ENCODE results near the gene NOC3L.
"Not testable (repeated sequence)": the region's sequence is repeated elsewhere in the genome, so short reads cannot be mapped to it uniquely, and the experiment has no call there.

NOC3L gene

DNA sequence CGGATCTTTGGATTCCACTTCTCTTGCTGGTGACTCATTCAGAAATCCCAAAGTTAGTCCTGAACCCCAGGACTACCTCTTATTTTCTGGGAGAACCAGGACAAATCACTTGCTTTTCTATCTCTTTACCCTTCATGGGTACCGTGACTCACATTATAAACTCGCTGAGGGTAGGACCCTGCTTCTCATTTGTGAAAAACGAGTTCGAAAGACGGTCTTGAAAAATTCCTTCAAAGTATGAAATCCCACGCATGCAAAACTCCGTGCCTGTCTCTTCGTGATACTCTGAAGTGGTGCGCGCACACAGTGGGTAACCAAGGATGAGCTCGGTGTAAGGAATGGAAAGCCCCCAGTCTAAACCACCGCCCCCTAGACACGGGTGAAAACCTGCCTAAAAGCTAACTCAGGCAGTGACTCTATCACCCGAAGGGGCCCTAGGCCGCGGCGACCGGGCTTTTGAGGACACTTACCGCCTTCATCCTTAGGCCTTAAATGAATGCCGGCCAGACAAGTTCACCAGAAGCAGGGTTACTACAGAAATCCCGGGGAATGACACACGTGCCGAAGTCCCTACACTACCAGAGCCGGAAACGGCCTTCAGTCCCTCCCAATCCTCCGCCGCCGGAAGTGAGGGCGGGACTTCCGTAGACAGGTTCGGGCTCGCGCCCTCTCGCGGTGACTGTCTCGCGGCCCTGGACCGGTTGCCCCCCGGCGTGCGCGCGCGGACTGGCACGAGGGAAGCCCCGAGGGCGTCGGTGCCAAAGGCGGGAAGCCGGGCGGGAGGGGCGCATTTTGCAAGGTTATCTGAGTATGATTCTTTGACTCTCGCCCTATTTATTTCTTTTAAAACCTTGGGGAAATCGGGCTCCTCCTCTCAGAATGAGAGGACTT lies at the start of gene NOC3L:
Gene NOC3L, minus strand, starts transcription at position 580 of the 891 bp plus-strand sequence. Its CDS starts 101 bp downstream, at position 479.
- DNase-seq, result peak; percentile 97 to 98 (median 98)

DNA sequence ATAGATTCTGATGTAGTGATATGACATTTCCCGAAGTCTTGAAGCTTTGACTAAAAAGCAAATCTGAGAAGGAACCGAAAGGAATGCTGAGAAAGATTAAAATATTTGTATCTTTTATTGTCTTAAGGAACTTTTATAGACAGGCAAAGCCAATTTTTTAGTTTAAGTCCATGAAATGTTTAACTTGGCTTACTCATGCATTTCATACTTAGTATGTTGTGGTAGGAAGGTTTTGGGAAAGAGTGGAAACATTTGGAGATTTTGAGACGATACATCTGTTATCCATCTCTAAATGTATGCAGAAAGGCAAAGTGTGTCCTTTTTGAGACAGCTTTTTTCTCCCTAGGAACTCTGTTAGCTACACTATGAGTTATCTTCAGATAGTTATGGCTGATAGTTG lies 49.7 kb upstream of the NOC3L start:
- no peak for DNase-seq

DNA sequence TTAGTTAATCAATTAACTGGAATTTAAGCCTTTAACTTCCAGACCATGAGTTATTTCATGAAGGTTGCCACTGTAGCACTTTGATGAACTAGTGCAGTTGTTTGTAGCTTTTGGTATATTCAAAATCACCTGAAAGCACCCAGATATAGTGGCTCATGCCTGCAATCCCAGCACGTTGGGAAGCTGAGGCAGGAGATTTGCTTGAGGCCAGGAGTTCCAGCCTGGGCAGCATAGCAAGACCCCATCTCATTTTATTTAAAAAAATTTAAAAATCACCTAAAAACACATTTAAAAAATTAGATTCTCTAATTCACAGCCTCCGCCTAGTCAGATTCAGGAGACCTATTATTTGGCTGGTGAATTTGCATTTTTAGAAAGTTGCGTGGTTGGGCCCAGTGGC lies 48.6 kb upstream of the NOC3L start:
- DNase-seq, result no peak

DNA sequence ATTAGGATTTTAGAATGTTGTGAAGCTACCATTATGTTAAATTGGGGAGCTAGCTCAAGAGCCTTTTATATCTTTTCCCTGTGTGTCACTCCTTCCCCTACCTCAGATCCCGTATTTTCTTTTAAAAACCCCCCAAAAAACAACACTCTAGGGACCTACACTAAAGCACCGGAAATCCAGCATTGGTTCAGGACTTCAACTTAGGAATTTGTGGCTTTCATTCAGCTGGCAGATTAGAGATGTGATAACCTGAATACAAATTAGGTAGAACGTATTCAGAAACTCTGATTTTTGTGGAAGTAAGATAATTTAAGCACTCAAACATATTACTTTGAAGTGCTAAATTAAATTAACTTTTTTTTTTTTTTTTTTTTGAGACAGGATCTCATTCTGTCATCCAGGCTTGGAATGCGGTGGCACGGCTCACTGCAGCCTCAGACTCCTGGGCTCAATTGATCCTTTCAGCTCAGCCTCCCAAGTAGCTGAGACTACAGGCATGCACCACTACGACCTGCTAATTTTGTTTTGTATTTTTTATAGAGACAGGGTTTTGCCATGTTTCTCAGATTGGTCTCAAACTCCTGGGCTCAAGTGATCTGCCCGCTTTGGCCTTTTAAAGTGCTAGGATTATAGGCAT lies 46.4 kb upstream of the NOC3L start:
- peak in 1 of 3 donors; percentile 15 for DNase-seq

GRCh38 chr10:94407668-94408067 lies 44.9 kb upstream of the NOC3L start:
- peak in 1 of 3 donors; percentile 31 for DNase-seq

DNA sequence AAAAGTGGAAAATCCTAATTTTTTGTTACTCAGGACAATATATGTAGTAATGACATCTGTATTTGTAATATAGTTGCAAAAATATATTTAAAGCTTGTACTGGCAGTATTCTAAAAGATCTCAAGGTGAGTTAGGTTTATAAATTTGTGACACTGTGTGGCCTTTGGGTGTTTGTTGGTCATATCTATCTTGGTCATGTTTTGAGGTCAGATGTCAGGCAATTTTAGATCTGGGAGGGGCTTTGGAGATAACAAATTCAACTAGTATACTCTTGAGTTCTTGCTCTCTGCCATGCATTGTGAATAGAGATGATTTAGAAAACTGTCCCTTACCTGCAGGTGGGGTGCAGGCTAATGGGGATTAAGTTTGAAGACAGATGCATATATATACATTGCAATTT lies 42.7 kb upstream of the NOC3L start:
- DNase-seq, result no peak

DNA sequence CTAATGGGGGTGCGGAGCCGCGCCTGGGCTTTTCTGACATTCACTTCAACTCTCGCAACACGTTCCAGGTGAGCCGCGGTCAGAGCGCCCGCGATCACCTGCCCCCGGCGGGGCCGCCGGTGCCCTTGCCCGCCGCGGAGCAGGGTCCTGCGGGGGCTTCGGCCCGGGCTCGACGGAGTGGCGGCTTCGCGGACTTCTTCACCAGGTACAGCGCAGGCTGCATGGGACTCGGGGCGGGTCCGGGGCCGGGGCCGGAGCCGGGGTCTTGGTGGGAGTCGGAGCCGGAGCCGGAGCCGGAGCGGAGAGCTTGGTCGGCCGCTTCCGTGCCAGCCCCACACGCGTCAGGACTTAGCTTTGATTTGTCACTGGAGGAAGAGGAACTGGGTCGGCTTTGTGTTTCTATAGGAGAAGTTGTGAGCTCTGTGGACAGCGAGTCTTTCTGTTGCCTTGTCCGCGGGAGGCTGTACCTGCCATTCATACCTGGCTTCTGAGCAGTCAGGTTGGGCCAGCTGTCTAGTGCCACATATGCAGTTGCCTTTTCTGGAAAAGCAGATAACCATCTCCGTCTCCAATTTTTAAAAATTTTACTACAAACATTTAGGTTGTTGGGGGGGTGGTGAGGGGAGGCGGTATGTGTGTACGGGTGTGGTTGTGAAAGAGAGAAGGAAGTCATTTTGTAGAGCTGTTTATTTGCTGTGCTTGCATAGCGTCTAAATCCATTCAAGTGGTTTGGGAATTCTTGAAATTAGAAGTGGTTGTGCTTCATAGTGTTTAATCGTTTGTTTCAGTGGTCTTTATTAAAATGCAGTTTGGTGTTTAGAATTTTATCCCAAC lies 40.9 kb upstream of the NOC3L start:
- peak; percentile 90 to 93 (median 92) for DNase-seq

DNA sequence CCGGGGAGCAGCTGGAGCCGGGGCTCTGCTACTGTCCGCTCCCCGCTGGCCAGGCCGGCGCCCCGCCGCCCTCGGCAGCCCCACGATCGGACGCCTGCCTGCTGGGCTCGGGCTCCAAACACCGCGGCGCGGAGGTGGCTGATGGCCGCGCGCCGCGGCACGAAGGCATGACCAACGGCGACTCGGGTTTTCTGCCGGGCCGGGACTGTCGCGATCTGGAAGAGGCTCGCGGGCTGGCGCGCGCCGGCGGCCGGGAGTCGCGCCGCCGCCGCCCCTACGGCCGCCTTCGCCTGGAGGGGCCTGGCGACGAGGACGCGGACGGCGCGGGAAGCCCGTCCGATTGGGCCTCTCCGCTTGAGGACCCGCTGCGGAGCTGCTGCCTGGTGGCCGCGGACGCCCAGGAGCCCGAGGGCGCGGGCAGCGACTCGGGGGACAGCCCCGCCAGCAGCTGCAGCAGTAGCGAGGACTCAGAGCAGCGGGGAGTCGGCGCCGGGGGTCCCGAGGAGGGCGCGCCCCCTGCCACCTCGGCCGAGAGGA lies 40.2 kb upstream of the NOC3L start:
- DNase-seq, result peak; percentile 36 to 67 (median 53)

DNA sequence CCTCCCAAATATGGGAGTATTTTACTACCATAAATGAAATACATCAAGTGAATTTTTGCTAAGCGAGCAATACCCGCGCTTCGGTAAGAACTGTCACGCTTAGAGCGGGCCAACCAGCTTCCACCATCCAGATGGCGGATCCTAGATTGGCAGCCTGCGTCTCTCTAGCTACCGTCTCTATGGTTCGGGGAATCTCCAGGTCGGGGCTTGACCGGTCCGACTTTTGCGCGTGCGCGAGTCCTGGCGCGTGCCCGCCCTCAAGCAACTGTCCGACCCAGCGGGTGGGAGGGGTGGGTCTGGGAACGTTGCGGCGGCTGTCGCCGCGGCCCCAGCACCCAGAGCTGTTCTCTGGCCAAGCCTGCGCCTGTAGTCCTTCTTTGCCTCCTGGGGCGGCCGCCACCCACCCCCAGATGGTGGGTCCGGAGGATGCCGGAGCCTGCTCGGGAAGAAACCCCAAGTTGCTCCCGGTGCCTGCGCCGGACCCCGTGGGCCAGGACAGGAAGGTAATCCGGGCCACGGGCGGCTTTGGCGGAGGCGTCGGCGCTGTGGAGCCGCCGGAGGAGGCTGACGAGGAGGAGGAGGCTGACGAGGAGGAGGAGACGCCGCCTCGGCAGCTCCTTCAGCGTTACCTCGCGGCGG lies 39.6 kb upstream of the NOC3L start, which contains the start of gene TBC1D12:
Gene TBC1D12, plus strand, starts transcription at position 338 of the 639 bp plus-strand sequence. Its CDS starts 73 bp downstream, at position 411.
- DNase-seq, result peak; percentile 97 to 98 (median 98)

DNA sequence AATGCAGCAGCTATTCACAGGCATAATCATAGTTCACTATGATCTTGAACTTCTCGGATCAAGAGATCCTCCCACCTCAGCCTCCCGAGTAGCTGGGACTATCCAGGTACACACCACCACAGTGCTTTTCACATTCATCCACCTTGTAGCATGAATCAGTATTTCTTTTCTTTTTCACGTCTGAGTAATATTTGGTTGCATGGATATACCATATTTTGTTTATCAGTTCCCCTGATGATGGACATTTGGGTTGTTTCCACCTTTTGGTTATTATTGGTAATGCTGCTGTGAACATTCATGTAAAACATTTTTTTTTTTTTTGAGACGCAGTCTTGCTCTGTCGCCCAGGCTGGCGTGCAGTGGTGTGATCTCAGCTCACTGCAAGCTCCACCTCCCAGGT lies 36.0 kb upstream of the NOC3L start:
- DNase-seq, result no peak

DNA sequence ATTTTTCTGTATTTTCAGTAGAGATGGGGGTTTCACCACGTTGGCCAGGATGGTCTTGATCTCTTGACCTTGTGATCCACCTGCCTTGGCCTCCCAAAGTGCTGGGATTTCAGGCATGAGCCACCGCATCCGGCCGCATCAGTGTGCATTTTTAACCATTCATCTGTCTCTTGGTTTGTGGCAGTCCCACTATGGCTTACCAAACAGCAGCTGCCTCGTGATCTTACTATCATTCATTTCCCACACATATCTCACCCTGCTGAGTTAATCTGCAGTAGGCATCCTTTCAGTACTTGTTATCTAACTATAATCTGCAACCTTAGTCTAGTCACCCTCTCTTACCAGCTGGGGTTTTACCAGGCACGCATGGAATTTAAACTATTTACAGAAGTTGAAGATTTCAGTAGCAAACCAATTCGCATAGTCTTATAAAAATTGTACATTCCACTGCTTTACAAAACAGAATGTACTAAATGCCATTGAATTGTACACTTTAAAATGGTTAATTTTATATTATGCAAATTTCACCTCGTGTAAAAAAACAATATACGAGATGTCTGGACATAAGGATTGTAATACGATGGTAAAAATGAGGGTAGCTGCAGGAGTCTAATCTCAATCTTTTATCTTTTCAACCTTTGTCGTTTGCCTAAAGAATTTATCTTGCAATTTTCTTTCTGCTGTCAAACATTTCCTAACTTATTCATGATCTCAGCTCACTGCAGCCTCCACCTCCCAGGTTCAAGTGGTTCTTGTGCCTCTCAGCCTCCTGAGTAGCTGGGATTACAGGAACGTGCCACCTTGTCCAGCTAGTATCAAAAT lies 35.0 kb upstream of the NOC3L start:
- DNase-seq, result no peak

- DNase-seq, result not testable (repeated sequence)
Observed at GRCh38 chr10:94392117-94392516, 29.4 kb upstream of the NOC3L start.

GRCh38 chr10:94385733-94386132 lies 23.0 kb upstream of the NOC3L start:
- not testable (repeated sequence) for DNase-seq

- DNase-seq, result peak; percentile 12 to 68 (median 68)
Observed at GRCh38 chr10:94383530-94383929, 20.8 kb upstream of the NOC3L start.

DNA sequence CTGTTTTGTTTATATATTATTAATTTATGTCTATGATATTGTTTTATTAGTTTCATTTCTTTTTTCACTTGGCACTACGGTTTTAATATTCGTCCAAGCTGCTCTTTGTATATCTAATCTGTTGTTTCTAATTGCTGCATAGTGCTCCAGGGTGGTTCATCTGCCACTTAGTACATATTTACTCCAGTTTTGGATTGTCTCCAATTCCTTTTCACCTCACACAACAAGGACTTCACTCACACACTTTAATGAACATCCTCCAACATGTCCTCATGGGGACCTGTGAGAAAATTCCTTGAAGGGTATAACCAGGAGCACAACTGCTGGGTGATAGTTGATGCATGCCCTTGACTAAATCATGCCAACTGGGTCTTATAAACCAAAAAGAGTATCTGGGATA lies 14.1 kb upstream of the NOC3L start:
- no peak for DNase-seq

- DNase-seq, result no peak
Observed at GRCh38 chr10:94375374-94375773, 12.6 kb upstream of the NOC3L start.

GRCh38 chr10:94370501-94370900 lies 7.8 kb upstream of the NOC3L start:
- no peak for DNase-seq

GRCh38 chr10:94366382-94366781 lies 3.6 kb upstream of the NOC3L start:
- DNase-seq, result no peak

GRCh38 chr10:94364482-94364881 lies 1.7 kb upstream of the NOC3L start:
- no peak for DNase-seq

DNA sequence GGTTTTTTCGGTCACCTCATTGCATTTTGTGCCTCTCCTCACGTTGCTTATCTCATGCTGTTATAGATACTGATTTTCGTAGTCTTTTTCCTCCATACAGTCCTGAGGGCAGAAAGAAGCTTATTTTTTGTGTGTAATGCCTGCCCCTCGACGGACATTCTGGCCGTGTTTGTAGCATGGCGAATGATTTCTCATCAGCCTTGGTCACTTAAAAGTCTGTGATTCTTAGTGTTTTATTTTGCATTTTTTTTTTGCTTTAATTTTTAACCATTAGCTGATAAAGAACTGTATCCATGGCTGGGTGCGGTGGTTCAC lies 469 bp upstream of the NOC3L start:
- no peak for DNase-seq

DNA sequence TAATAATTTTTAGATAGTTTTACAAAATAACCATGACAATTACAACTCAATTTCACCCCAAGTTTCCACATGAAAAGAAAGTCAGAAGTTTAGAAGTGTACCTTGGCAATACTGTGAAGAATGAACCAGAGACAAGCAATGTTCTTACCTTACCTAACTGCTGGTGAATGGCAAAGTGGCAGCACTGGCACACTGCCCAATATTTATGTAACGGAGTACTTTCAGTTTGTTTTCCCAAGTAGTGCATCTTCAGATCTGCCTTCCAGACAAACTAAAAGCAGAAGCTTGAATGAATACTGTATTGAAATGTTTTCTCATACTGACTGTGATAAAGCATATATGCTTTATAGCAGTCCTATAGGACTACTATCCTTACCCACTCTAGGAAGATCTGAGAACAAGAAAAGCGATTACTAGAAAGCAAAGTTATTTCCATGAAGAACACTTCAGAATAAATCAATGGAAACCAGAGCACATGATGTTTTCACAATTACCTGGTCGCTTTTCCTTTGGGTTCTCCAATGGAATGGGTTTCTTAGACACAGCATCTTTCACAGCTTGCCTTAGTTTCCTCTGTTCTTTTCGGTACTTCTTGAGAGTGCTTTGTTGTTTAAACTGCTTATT lies 1.5 kb downstream of the NOC3L start:
- peak; percentile 38 to 57 (median 46) for DNase-seq

All from suppressor macrophage treated with lipopolysaccharide for 1 hour (primary cell).